BJ (cell line): ENCODE data around the gene ATL1. TPM values are rescaled to one million over a fixed set of nuclear protein-coding genes. Genes with fewer than 3 reads are reported as not detected.

Experiments
- CTCF ChIA-PET: fragments of 350-600 bp; formaldehyde crosslinking; extraction: SDS; loops from one replicate; lab custom pipeline; 2021; ENCODE audit warnings: antibody characterized with exemption, inconsistent platforms; lab: Yijun Ruan, JAX
- POLR2A ChIA-PET: fragments of 300-600 bp; sonication (Branson Sonifier 250); formaldehyde crosslinking; extraction: SDS; loops from one replicate; lab custom pipeline; 2021; ENCODE audit warnings: antibody characterized with exemption; lab: Charles Lee
- DNase-seq: peaks from one replicate; pipeline ENCODE4 v3.0.0-alpha.2; 2011; ENCODE audit warnings: low read depth
- H3K27me3 ChIP-seq: 2 replicates; pipeline ENCODE4 v1.6.0; 2011; ENCODE audit warnings: low read length; ENCODE audit not compliant: control insufficient read depth, insufficient read depth
- H3K36me3 ChIP-seq: 2 replicates; pipeline ENCODE4 v1.5.1; 2011; ENCODE audit warnings: low read length; ENCODE audit not compliant: control insufficient read depth, insufficient read depth
- H3K4me3 ChIP-seq: 2 replicates; pipeline ENCODE4 v1.5.1; 2011; ENCODE audit warnings: low read depth, mild to moderate bottlenecking, control low read depth, low read length
- polyA plus RNA-seq: library from polyadenylated mRNA; depleted of rRNA; stranded (reverse); fragments of >200 nt; gene quantifications from 2 replicates; pipeline ENCODE4 v1.2.3, GENCODE V29; 2011
- TF ChIP-seq, protein P1 (sequence below): IDR thresholded peaks from 2 replicates; pipeline ENCODE4 v1.5.1; 2011; ENCODE audit warnings: low read depth, mild to moderate bottlenecking, control low read depth, inconsistent platforms, low read length, moderate library complexity; ENCODE audit not compliant: insufficient read depth

Gene ATL1
- polyA plus RNA-seq, 1 experiment, result 4.5 TPM

- CTCF ChIA-PET, result interaction anchor here (1.2 to 2.2 kb wide), 5 partner anchors 12 to 146 kb away, joined by 3 to 13 read pairs (median 8); no protein-coding TSS in a partner anchor
- DNase-seq, result no peak
- POLR2A ChIA-PET, result no interaction called here
- no peaks in the 10 kb centered on the region for H3K27me3 ChIP-seq
- no peaks in the 10 kb centered on the region; the same call in 1 of the 2 replicates for H3K36me3 ChIP-seq
- H3K4me3 ChIP-seq, result no peak overlapping the region
- TF ChIP-seq, protein P1, sequence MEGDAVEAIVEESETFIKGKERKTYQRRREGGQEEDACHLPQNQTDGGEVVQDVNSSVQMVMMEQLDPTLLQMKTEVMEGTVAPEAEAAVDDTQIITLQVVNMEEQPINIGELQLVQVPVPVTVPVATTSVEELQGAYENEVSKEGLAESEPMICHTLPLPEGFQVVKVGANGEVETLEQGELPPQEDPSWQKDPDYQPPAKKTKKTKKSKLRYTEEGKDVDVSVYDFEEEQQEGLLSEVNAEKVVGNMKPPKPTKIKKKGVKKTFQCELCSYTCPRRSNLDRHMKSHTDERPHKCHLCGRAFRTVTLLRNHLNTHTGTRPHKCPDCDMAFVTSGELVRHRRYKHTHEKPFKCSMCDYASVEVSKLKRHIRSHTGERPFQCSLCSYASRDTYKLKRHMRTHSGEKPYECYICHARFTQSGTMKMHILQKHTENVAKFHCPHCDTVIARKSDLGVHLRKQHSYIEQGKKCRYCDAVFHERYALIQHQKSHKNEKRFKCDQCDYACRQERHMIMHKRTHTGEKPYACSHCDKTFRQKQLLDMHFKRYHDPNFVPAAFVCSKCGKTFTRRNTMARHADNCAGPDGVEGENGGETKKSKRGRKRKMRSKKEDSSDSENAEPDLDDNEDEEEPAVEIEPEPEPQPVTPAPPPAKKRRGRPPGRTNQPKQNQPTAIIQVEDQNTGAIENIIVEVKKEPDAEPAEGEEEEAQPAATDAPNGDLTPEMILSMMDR, result no peak
These were observed 71.5 kb downstream of the ATL1 start for GRCh38 chr14:50631408-50631821.

DNA sequence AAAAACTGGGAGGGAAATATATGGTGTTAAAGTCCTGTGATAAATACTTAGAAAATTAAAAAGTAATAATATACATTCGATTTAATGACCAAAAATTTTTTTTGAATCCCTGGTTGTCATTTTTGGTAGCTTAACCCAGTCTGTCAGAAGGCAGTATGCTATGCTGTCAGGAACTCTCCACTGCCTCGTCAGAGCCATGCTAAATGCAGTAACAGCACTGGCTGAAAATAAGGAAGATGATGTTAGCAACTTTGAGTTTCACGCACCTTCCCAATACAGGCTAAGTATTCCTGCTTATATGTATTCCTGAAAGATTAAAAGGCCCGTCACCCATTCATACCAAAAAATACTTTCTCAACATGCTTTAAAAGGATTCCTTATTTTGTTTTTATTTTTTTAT is 74.0 kb downstream of the ATL1 start:
- Histone ChIP-seq H3K36me3 (peaks cover 1% of the 10 kb centered on the region), H3K4me3 (no peak overlapping the region), H3K27me3 (no peaks in the 10 kb centered on the region)
- CTCF ChIA-PET, result interaction anchor here (0.6 to 1.1 kb wide), 3 partner anchors 124 to 222 kb away, joined by 3 to 6 read pairs (median 3); no protein-coding TSS in a partner anchor
- TF ChIP-seq, protein P1, result no peak
- POLR2A ChIA-PET, result no interaction called here
- DNase-seq, result no peak

DNA sequence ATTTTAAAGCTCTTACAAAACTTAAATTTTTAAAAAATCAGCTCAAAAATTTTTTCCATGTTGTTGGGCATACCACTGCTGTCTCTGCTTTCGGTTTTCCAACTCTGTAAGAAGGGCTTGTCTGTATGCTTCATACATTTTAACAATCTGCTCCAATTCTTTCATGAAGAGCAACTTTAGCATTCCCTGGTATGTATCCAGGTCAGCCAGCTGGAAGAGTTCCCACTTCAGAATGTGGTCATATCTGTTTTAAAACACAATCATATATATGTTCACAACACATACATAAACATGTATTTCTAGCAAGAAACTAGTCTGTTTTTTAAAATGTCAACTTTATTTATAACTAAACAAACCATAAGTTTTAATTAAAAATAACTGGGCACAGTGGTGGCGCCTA is 75.2 kb downstream of the ATL1 start:
- POLR2A ChIA-PET, result no interaction called here
- DNase-seq, result no peak
- CTCF ChIA-PET, result interaction anchor here (1.1 kb wide), 1 partner anchor 141 kb away, joined by 3 read pairs; no protein-coding TSS in a partner anchor

GRCh38 chr14:50647282-50647681 is 87.3 kb downstream of the ATL1 start:
- POLR2A ChIA-PET, result no interaction called here
- Histone ChIP-seq H3K4me3 (no peak overlapping the region), H3K36me3 (no peaks in the 10 kb centered on the region), H3K27me3 (no peaks in the 10 kb centered on the region)
- CTCF ChIA-PET, result interaction anchor here (0.7 kb wide), 1 partner anchor 68 kb away, joined by 3 read pairs; no protein-coding TSS in a partner anchor
- no peak for DNase-seq
- TF ChIP-seq, protein P1, result no peak

More for the DNA sequence above, 75.2 kb downstream of the ATL1 start:
- Histone ChIP-seq H3K36me3 (peaks cover 1% of the 10 kb centered on the region), H3K27me3 (no peaks in the 10 kb centered on the region), H3K4me3 (no peak overlapping the region)
- TF ChIP-seq, protein P1, result no peak

DNA sequence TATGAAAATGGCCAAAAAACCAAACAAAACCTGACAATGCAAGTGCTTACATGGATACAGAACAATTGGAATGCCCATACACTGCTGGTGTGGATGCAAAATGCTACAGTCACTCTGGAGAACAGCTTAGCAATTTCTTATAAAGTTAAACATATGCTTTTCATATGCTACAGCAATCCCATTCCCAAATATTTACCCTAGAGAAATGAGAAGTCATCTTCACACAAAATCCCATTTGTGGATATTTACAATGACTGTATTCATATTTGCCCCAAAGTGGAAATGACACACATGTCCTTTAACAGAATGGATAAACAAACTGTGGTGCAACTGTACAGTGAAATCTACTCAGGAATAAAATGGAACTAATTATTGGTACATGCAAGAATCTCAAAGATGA is 87.8 kb downstream of the ATL1 start:
- TF ChIP-seq, protein P1, result no peak
- Histone ChIP-seq H3K36me3 (no peaks in the 10 kb centered on the region), H3K27me3 (no peaks in the 10 kb centered on the region), H3K4me3 (no peak overlapping the region)
- POLR2A ChIA-PET, result no interaction called here
- CTCF ChIA-PET, result no interaction called here
- DNase-seq, result no peak
